GM18502 (cell line): ENCODE measurements around the gene HEMK1.

Source experiments
- ATAC-seq: cut with Tn5 transposase; IDR thresholded peaks from one replicate; pipeline ENCODE4 v1.9.1; 2021; ENCODE audit warnings: mild to moderate bottlenecking; ENCODE audit not compliant: unreplicated experiment, poor library complexity

The HEMK1 gene

GRCh38 chr3:50630394-50630793 lies 61.1 kb downstream of the HEMK1 start:
- ATAC-seq, result no peak

DNA sequence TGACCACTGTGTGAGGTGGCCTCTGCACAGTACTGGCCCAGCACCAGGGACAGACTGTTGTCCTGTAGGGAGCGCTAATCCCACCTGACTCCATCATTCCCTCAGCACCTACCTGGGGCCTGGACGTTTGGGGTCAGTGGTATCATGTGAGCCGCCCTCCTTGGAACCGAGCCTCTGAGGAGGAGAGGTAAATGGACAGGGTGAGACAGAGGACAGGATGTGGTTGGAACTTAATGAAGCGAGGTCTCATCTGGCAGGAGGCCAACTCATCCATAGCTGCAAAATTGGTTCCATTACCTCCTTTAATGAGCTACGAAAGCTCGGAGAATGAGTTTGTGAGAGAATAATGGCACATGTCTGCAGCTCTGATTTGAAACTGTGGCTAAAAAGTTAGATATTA lies 61.6 kb downstream of the HEMK1 start:
- ATAC-seq, result no peak

- no peak for ATAC-seq
Observed at GRCh38 chr3:50632450-50632849, 63.1 kb downstream of the HEMK1 start.

DNA sequence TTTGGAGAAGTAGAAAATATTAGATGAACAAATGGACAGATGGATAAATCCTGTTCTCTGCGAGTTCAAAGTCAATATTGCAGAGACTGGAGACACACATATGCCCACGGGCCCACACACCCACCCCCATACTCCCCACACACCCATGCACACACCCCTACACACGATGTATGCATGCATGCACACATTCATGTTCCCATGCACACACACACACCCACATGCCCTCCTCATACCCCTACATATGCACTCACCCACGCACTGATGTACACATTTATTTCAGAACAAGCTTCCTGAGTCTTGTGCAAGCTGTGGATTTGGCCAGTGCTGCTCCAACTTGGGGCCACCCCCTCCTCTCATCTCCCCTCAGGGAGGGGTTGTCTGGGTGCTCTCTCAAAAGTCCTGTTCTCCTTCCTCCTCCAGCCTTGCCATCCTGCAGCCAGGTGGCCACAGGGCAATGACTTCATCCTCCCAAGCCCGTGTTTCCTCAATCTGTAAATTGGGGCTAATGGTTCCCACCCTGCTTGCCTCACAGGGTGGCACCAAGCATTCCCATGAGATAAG lies 64.0 kb downstream of the HEMK1 start:
- ATAC-seq, result no peak

GRCh38 chr3:50635066-50635465 lies 65.7 kb downstream of the HEMK1 start:
- no peak for ATAC-seq

- ATAC-seq, result no peak
Observed at GRCh38 chr3:50637011-50637410, 67.7 kb downstream of the HEMK1 start.

DNA sequence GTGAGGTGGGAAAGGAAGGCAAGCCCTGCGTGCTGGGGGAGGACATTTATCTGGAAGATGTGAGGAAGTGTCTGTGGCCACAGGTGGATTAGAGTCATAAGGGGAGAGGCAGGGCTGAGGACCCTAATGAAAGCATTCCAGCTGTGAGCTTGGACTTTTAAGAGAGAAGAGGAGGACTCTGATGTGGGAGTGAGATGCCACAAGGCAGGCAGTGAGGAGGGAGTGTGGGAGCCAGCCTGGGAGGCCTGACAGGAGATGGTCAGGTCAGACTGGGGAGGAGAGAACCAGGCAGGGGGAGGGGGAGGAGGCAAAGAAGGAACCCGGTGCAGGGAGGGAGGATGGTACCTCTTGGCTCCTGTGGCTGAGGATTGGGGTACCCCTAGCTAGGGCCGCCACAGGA lies 68.6 kb downstream of the HEMK1 start:
- ATAC-seq, result no peak

GRCh38 chr3:50639055-50639494 lies 69.8 kb downstream of the HEMK1 start:
- no peak for ATAC-seq

DNA sequence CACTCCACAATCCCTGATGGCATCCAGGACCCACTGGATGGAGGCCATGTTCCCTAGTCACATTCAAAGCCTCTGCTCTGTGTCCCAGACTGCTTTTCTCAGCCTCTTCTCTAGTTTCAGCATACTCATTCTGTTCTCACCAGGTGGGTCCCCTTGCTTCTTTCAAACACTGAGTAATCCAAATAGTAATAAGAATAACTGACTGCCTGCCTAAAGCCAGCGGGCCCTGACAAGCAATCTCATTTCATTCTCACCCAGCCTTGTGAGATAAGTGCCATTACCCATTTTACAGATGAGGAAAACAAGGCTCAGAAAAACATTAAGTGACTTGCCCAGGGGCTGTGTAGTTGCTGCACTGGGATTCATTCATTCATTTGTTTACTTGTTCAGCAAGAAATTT lies 73.1 kb downstream of the HEMK1 start:
- ATAC-seq, result no peak

DNA sequence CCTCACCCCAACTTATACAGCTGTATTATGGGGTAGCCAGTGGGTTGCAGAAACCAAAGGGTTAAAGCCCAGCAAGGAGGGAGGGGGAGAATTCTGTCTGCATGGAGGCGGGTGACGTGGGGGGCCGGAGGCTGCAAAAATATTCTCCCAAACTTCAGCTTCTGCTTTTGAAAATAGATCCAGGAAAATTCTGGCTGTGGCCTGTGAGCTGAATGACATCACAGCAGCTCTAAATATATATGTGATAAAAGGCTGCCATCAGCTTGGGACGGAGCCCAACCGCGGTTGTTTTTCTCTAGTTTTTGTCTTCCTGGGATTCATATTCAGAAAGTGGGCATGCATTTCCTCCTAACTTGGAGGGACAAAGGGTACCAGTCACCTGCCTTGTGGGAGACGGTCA lies 75.2 kb downstream of the HEMK1 start:
- no peak for ATAC-seq

DNA sequence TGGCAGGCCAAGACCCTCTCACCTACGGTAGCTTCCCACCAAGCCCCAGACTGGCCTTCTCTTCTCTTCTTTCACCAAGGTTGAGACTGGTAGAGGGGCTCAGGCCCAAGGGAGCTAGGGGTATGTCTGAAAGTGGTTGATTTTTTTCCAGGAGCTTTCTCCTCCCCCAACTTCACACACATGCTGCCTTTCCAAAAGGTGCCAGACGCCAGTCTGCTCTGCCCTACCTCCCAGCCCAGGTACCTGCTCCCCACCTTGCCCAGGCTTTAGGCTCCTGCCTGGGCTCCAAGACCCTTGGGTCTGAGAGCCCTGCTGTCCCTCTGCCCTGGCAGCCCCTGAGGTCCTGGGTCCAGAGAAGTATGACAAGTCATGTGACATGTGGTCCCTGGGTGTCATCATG lies 76.1 kb downstream of the HEMK1 start:
- ATAC-seq, result no peak
